Astrocyte of the cerebellum (primary cell): ENCODE measurements around the gene NAMPT.

Experiments used
- DNase-seq: peaks from one replicate; pipeline ENCODE4 v3.0.0-alpha.2; 2011; ENCODE audit warnings: low read depth
- H3K4me3 ChIP-seq: 2 replicates; pipeline ENCODE4 v1.5.1; 2011; ENCODE audit warnings: mild to moderate bottlenecking, low read depth, low read length, moderate library complexity
- CTCF ChIP-seq: IDR thresholded peaks from 2 replicates; pipeline ENCODE4 v1.5.1; 2012; ENCODE audit warnings: low read length, low read depth, moderate library complexity, mild to moderate bottlenecking; ENCODE audit errors: missing control alignments
- in situ Hi-C: cut with HindIII; loops from 2 replicates; pipeline ENCODE4 v1.10.0; 2017; ENCODE audit warnings: low sequenced_read_pairs

NAMPT gene

GRCh38 chr7:106203473-106203872 is 81.3 kb downstream of the NAMPT start:
- in situ Hi-C loops = no loop called here
- DNase-seq = no peak
- TF ChIP-seq CTCF = no peak
- no peak overlapping the region for H3K4me3 ChIP-seq

GRCh38 chr7:106201164-106201563 is 83.6 kb downstream of the NAMPT start:
- no peak for TF ChIP-seq CTCF
- DNase-seq = no peak
- H3K4me3 ChIP-seq = no peak overlapping the region
- in situ Hi-C loops = no loop called here

GRCh38 chr7:106199813-106200364 is 84.9 kb downstream of the NAMPT start:
- H3K4me3 ChIP-seq = no peak overlapping the region
- TF ChIP-seq CTCF = no peak
- no peak for DNase-seq
- in situ Hi-C loops = no loop called here

- DNase-seq = no peak
- TF ChIP-seq CTCF = no peak
- in situ Hi-C loops = no loop called here
- H3K4me3 ChIP-seq = no peak overlapping the region
Observed at GRCh38 chr7:106199024-106199423, 85.8 kb downstream of the NAMPT start.
